Testis (tissue), 2 donors: ENCODE measurements around the gene NPTN.

Experiments used
- CTCF ChIP-seq, 3 experiments: fragments of 450-650 bp in 2 of 3; fragments of 200-600 bp in 1 of 3; sonication (generic) in 1 of 3; IDR thresholded peaks; one replicate each; pipeline ENCODE4 v1.5.1; 2016 to 2019; ENCODE audit warnings: antibody characterized with exemption in 3 of 3, mild to moderate bottlenecking in 2 of 3, moderate library complexity in 1 of 3
- POLR2A ChIP-seq: fragments of 450-650 bp; IDR thresholded peaks from one replicate; pipeline ENCODE4 v1.6.1; 2017; ENCODE audit warnings: antibody characterized with exemption, mild to moderate bottlenecking, moderate library complexity

- TF ChIP-seq CTCF (IDR thresholded peaks at IDR 0.05) (peak; percentile 77 to 85 (median 79)), POLR2A (no peak)
Observed at GRCh38 chr15:73677146-73677607, 44.0 kb upstream of the NPTN start.
